ENCODE results near the gene EHMT1.

EHMT1 gene

DNA sequence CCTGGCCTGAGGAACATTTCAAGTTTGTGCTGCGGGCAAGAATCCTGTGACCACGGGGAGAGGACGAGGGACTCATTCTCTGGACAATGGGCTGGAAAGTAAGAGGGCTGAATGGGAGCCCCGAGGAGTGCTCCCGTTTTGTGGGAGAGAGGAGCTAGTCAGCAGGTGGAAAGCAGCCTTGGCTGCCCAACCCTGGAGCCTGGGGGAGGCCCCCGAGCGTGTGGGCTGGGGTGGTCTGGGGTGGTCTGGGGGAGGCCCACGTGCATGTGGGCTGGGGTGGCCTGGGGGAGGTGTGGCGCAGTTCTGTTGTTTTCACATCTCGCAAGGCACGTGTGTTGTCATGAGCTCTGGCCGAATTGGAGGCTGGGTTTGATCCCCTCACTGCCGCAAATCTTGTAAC, 27.5 kb downstream of the EHMT1 start:
- no peak overlapping the region for H3K4me2 ChIP-seq (ENCODE audit: low read depth, low read length, poor library complexity, severe bottlenecking)
- H3K36me3 ChIP-seq (ENCODE audit: insufficient read depth, low read length), result peaks cover 12% of the 10 kb centered on the region; the same call in 1 of the 2 replicates
- peaks cover 97% of the 10 kb centered on the region for H3K79me2 ChIP-seq (ENCODE audit: insufficient read depth, low read length)
- H4K20me1 ChIP-seq (ENCODE audit: insufficient read depth, low read length, poor library complexity, severe bottlenecking), result peaks cover 43% of the 10 kb centered on the region
- no peaks in the 10 kb centered on the region for H3K9me3 ChIP-seq (ENCODE audit: insufficient read depth, low read depth, low read length)
- TF ChIP-seq, protein P1, sequence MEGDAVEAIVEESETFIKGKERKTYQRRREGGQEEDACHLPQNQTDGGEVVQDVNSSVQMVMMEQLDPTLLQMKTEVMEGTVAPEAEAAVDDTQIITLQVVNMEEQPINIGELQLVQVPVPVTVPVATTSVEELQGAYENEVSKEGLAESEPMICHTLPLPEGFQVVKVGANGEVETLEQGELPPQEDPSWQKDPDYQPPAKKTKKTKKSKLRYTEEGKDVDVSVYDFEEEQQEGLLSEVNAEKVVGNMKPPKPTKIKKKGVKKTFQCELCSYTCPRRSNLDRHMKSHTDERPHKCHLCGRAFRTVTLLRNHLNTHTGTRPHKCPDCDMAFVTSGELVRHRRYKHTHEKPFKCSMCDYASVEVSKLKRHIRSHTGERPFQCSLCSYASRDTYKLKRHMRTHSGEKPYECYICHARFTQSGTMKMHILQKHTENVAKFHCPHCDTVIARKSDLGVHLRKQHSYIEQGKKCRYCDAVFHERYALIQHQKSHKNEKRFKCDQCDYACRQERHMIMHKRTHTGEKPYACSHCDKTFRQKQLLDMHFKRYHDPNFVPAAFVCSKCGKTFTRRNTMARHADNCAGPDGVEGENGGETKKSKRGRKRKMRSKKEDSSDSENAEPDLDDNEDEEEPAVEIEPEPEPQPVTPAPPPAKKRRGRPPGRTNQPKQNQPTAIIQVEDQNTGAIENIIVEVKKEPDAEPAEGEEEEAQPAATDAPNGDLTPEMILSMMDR (conservative IDR thresholded peaks at IDR 0.05; ENCODE audit: low read length), result no peak
- no peak for TF ChIP-seq EZH2phosphoT487 (IDR thresholded peaks at IDR 0.05; ENCODE audit: borderline replicate concordance)
- peaks cover 10% of the 10 kb centered on the region for H3K4me1 ChIP-seq (ENCODE audit: insufficient read depth, low read length, poor library complexity, severe bottlenecking)
- H2AFZ ChIP-seq (ENCODE audit: low read length), result no peak overlapping the region
- no peaks in the 10 kb centered on the region for H3K9me2 ChIP-seq (replicated peaks; ENCODE audit: low read depth, low read length)
- H3K4me3 ChIP-seq (ENCODE audit: low read length, poor library complexity, severe bottlenecking), result no peak overlapping the region
- no peaks in the 10 kb centered on the region for H3K27me3 ChIP-seq (ENCODE audit: insufficient read depth, low read length, poor library complexity, severe bottlenecking)
- no peaks in the 10 kb centered on the region for H3F3A ChIP-seq (ENCODE audit: low read depth)
- H3K9ac ChIP-seq (ENCODE audit: low read depth, low read length, poor library complexity, severe bottlenecking), result no peak overlapping the region

DNA sequence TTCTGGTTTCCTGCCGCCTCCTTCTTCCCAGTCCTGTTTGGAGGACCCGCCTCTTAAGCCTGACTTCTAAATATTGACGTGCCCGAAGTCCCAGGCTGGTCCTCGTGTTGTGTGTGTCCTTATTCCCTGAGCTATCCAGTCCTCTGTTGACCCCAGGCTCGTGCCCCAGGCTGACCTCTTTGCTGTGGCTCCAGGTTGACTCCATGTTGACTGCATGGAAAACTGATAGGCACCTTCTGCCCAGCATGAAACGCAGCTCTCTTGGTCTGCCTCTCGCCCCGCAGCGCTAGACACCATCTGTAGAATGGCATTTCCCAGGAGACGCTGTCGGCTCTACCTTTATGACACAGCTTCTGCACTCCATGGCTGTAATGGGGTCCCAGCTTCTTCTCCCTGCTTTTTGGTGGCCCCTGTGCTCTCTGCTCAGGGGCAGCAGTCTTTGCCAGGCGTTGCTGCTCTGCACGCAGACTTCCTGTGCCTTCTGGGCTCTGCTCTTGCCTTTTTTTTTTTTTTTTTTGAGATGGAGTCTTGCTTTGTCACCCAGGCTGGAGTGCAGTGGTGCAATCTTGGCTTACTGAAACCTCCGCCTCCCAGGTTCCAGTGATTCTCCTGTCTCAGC, 28.4 kb downstream of the EHMT1 start:
- Histone ChIP-seq H4K20me1 (ENCODE audit: insufficient read depth, low read length, poor library complexity, severe bottlenecking) (peaks cover 48% of the 10 kb centered on the region), H3K36me3 (ENCODE audit: insufficient read depth, low read length) (peaks cover 19% of the 10 kb centered on the region; the same call in 1 of the 2 replicates), H2AFZ (ENCODE audit: low read length) (no peak overlapping the region), H3K27me3 (ENCODE audit: insufficient read depth, low read length, poor library complexity, severe bottlenecking) (no peaks in the 10 kb centered on the region), H3K9me3 (ENCODE audit: insufficient read depth, low read depth, low read length) (no peaks in the 10 kb centered on the region), H3F3A (ENCODE audit: low read depth) (no peaks in the 10 kb centered on the region), H3K79me2 (ENCODE audit: insufficient read depth, low read length) (peaks cover 97% of the 10 kb centered on the region), H3K4me3 (ENCODE audit: low read length, poor library complexity, severe bottlenecking) (no peak overlapping the region), H3K9ac (ENCODE audit: low read depth, low read length, poor library complexity, severe bottlenecking) (no peak overlapping the region), H3K9me2 (replicated peaks; ENCODE audit: low read depth, low read length) (no peaks in the 10 kb centered on the region), H3K4me1 (ENCODE audit: insufficient read depth, low read length, poor library complexity, severe bottlenecking) (peaks cover 10% of the 10 kb centered on the region), H3K4me2 (ENCODE audit: low read depth, low read length, poor library complexity, severe bottlenecking) (peak overlapping the region; percentile 43)
- TF ChIP-seq EZH2phosphoT487 (IDR thresholded peaks at IDR 0.05; ENCODE audit: borderline replicate concordance), result no peak
- TF ChIP-seq, protein P1 (conservative IDR thresholded peaks at IDR 0.05; ENCODE audit: low read length), result no peak

DNA sequence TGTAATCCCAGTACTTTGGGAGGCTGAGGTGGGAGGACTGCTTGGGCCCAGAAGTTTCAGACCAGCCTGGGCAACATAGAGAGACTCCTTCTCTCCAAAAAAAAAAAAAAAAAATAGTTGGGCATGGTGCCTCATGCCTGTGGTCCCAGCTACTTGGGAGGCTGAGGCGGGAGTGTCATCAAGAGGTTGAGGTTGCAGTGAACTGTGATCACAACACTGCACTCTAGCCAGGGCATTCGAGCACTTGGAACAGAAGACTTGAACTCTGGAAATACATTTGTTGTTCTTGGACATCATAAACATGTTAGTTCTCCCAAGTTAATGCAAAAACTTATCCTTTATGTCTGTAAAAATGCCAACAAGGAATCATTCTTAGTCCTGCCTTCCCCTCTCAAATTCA, 29.6 kb downstream of the EHMT1 start:
- H3F3A ChIP-seq (ENCODE audit: low read depth), result no peaks in the 10 kb centered on the region
- peaks cover 23% of the 10 kb centered on the region; the same call in 1 of the 2 replicates for H3K36me3 ChIP-seq (ENCODE audit: insufficient read depth, low read length)
- no peaks in the 10 kb centered on the region for H3K9me2 ChIP-seq (replicated peaks; ENCODE audit: low read depth, low read length)
- H3K4me2 ChIP-seq (ENCODE audit: low read depth, low read length, poor library complexity, severe bottlenecking), result no peak overlapping the region
- no peak overlapping the region for H3K9ac ChIP-seq (ENCODE audit: low read depth, low read length, poor library complexity, severe bottlenecking)
- no peaks in the 10 kb centered on the region for H3K27me3 ChIP-seq (ENCODE audit: insufficient read depth, low read length, poor library complexity, severe bottlenecking)
- H3K79me2 ChIP-seq (ENCODE audit: insufficient read depth, low read length), result peaks cover 92% of the 10 kb centered on the region
- H3K9me3 ChIP-seq (ENCODE audit: insufficient read depth, low read depth, low read length), result no peaks in the 10 kb centered on the region
- H4K20me1 ChIP-seq (ENCODE audit: insufficient read depth, low read length, poor library complexity, severe bottlenecking), result peaks cover 44% of the 10 kb centered on the region
- TF ChIP-seq EZH2phosphoT487 (IDR thresholded peaks at IDR 0.05; ENCODE audit: borderline replicate concordance), result no peak
- TF ChIP-seq, protein P1 (conservative IDR thresholded peaks at IDR 0.05; ENCODE audit: low read length), result no peak
- peaks cover 10% of the 10 kb centered on the region for H3K4me1 ChIP-seq (ENCODE audit: insufficient read depth, low read length, poor library complexity, severe bottlenecking)
- no peak overlapping the region for H3K4me3 ChIP-seq (ENCODE audit: low read length, poor library complexity, severe bottlenecking)
- no peak overlapping the region for H2AFZ ChIP-seq (ENCODE audit: low read length)

Data from Loucy (cell line).